H1 (cell line): ENCODE results near the gene RPS27. TPM values are rescaled to one million over a fixed set of nuclear protein-coding genes. Genes with fewer than 3 reads are reported as not detected.

Experiments used
- CTCF ChIA-PET: fragments of 300-600 bp; sonication (Branson Sonifier 250); formaldehyde crosslinking; loops from one replicate; lab custom pipeline; 2021; ENCODE audit not compliant: partially characterized antibody; lab: Charles Lee
- POLR2A ChIA-PET: fragments of 300-600 bp; sonication (Branson Sonifier 250); formaldehyde crosslinking; loops from one replicate; lab custom pipeline; 2021; ENCODE audit warnings: inconsistent platforms; ENCODE audit not compliant: partially characterized antibody; lab: Charles Lee
- DNase-seq, 2 experiments: peaks; one replicate each; pipeline versions ENCODE4 v3.0.0 to v3.0.0-alpha.2; 2010 to 2022; ENCODE audit warnings: low spot score in 2 of 2, low read depth in 1 of 2, mixed read lengths in 1 of 2
- FAIRE-seq: peaks from 2 replicates; lab custom pipeline; 2011; peaks lifted over from hg19 to GRCh38; lab: Jason Lieb, UNC
- H2AFZ ChIP-seq: 2 replicates; pipeline ENCODE4 v1.8.1; 2012; ENCODE audit warnings: low read length, inconsistent platforms
- H2AK5ac ChIP-seq: 2 replicates; pipeline ENCODE4 v1.6.1; 2013; ENCODE audit warnings: low read depth, low read length
- H2BK120ac ChIP-seq: replicated peaks from 2 replicates; pipeline ENCODE3; 2013; ENCODE audit warnings: low read depth, low read length, inconsistent platforms
- H2BK12ac ChIP-seq: 2 replicates; pipeline ENCODE4 v1.6.1; 2013; ENCODE audit warnings: low read depth, low read length
- H2BK15ac ChIP-seq: 2 replicates; pipeline ENCODE4 v1.6.1; 2013; ENCODE audit warnings: low read length
- H2BK20ac ChIP-seq: 2 replicates; pipeline ENCODE4 v1.6.1; 2013; ENCODE audit warnings: low read length
- H2BK5ac ChIP-seq: 2 replicates; pipeline ENCODE4 v1.6.1; 2013; ENCODE audit warnings: low read depth, low read length
- H3K14ac ChIP-seq: 2 replicates; pipeline ENCODE4 v1.6.1; 2013; ENCODE audit warnings: inconsistent platforms; ENCODE audit not compliant: insufficient read length
- H3K18ac ChIP-seq: 2 replicates; pipeline ENCODE4 v1.6.1; 2013; ENCODE audit warnings: low read length; ENCODE audit errors: extremely low read depth
- H3K23ac ChIP-seq: 2 replicates; pipeline ENCODE4 v1.6.1; 2013; ENCODE audit warnings: inconsistent platforms; ENCODE audit not compliant: insufficient read length
- H3K23me2 ChIP-seq: 2 replicates; pipeline ENCODE4 v1.6.1; 2013; ENCODE audit warnings: low read depth, low read length
- H3K27ac ChIP-seq: 2 replicates; pipeline ENCODE4 v1.6.1; 2011; ENCODE audit warnings: low read depth, low read length, inconsistent platforms
- H3K27me3 ChIP-seq, 4 experiments: replicated peaks in 1 of 4; 1 replicate in 1 of 4; 2 replicates in 3 of 4; pipeline versions ENCODE4 v1.6.1 to v1.8.1; 2011 to 2013; ENCODE audit warnings: low read length in 3 of 4, mild to moderate bottlenecking in 3 of 4, inconsistent platforms in 2 of 4, mixed read lengths in 2 of 4, moderate library complexity in 1 of 4; ENCODE audit not compliant: control insufficient read depth in 3 of 4, insufficient read depth in 3 of 4; ENCODE audit errors: extremely low read depth in 1 of 4
- H3K36me3 ChIP-seq, 4 experiments: 2 replicates each; pipeline versions ENCODE4 v1.6.1 to v1.8.1; 2011 to 2013; ENCODE audit warnings: mild to moderate bottlenecking in 4 of 4, low read length in 3 of 4, moderate library complexity in 2 of 4, control low read depth in 1 of 4, inconsistent platforms in 1 of 4; ENCODE audit not compliant: insufficient read depth in 4 of 4, control insufficient read depth in 2 of 4
- H3K4ac ChIP-seq: replicated peaks from 2 replicates; pipeline ENCODE3; 2013; ENCODE audit warnings: low read length, low read depth, mixed read lengths, inconsistent platforms; ENCODE audit not compliant: insufficient read length
- H3K4me1 ChIP-seq, 4 experiments: replicated peaks in 1 of 4; 1 replicate in 1 of 4; 2 replicates in 3 of 4; pipeline versions ENCODE4 v1.6.1 to v1.8.1; 2011 to 2013; ENCODE audit warnings: low read length in 3 of 4, inconsistent platforms in 2 of 4, mixed read lengths in 1 of 4; ENCODE audit not compliant: insufficient read depth in 4 of 4, control insufficient read depth in 3 of 4
- H3K4me2 ChIP-seq, 2 experiments: 2 replicates each; pipeline versions ENCODE4 v1.6.1 to v1.8.1; 2011 to 2013; ENCODE audit warnings: low read depth in 2 of 2, low read length in 2 of 2, control low read depth in 1 of 2, inconsistent platforms in 1 of 2, mild to moderate bottlenecking in 1 of 2; ENCODE audit not compliant: insufficient read depth in 1 of 2
- H3K4me3 ChIP-seq, 4 experiments: fragments of 200-600, 300-600 bp in 1 of 4; sonication (generic), shearing (Covaris generic), sonication (Bioruptor Twin) in 1 of 4; 2 replicates each; pipeline versions ENCODE4 v1.5.1 to v1.8.1; 2011 to 2016; ENCODE audit warnings: low read length in 4 of 4, low read depth in 3 of 4, control low read depth in 2 of 4, inconsistent platforms in 2 of 4, mild to moderate bottlenecking in 2 of 4, mixed read lengths in 1 of 4, moderate library complexity in 1 of 4; ENCODE audit not compliant: insufficient read depth in 2 of 4; ENCODE audit errors: extremely low read depth in 1 of 4
- H3K56ac ChIP-seq: replicated peaks from 2 replicates; pipeline ENCODE3; 2013; ENCODE audit warnings: low read depth, mild to moderate bottlenecking, mixed read lengths, low read length, inconsistent platforms; ENCODE audit not compliant: insufficient read length
- H3K79me1 ChIP-seq: 2 replicates; pipeline ENCODE4 v1.6.1; 2013; ENCODE audit warnings: low read depth, low read length, control low read depth
- H3K79me2 ChIP-seq, 2 experiments: 2 replicates each; pipeline versions ENCODE4 v1.6.1 to v1.8.1; 2012 to 2013; ENCODE audit warnings: low read length in 2 of 2, mild to moderate bottlenecking in 2 of 2, inconsistent platforms in 1 of 2; ENCODE audit not compliant: insufficient read depth in 2 of 2, control insufficient read depth in 1 of 2
- H3K9ac ChIP-seq, 4 experiments: replicated peaks in 1 of 4; 1 replicate in 1 of 4; 2 replicates in 3 of 4; pipeline versions ENCODE4 v1.6.1 to v1.8.1; 2011 to 2013; ENCODE audit warnings: low read depth in 3 of 4, low read length in 3 of 4, control low read depth in 2 of 4, mild to moderate bottlenecking in 2 of 4, moderate library complexity in 2 of 4, inconsistent platforms in 1 of 4; ENCODE audit errors: extremely low read depth in 1 of 4
- H3K9me3 ChIP-seq, 2 experiments: 2 replicates each; pipeline versions ENCODE4 v1.6.1 to v1.8.1; 2012 to 2013; ENCODE audit warnings: mild to moderate bottlenecking in 2 of 2, moderate library complexity in 2 of 2, control low read depth in 1 of 2, inconsistent platforms in 1 of 2, low read depth in 1 of 2, low read length in 1 of 2, mixed read lengths in 1 of 2; ENCODE audit not compliant: insufficient read depth in 2 of 2
- H4K20me1 ChIP-seq, 2 experiments: replicated peaks in 1 of 2; 2 replicates each; pipeline versions ENCODE3 to v1.8.1; 2011 to 2013; ENCODE audit warnings: inconsistent platforms in 2 of 2, low read length in 2 of 2, mild to moderate bottlenecking in 1 of 2; ENCODE audit not compliant: insufficient read depth in 2 of 2, control insufficient read depth in 1 of 2
- H4K5ac ChIP-seq: 2 replicates; pipeline ENCODE4 v1.6.1; 2013; ENCODE audit warnings: low read length, low read depth, mixed read lengths, inconsistent platforms; ENCODE audit not compliant: insufficient read length
- H4K8ac ChIP-seq: 2 replicates; pipeline ENCODE4 v1.8.0; 2013; ENCODE audit warnings: mild to moderate bottlenecking, moderate library complexity, low read length, inconsistent platforms; ENCODE audit not compliant: insufficient read depth; ENCODE audit errors: extremely low read depth
- H4K91ac ChIP-seq: replicated peaks from 2 replicates; pipeline ENCODE3; 2013; ENCODE audit warnings: low read length, mixed read lengths, inconsistent platforms; ENCODE audit not compliant: insufficient read length
- ASH2L ChIP-seq: fragments of 200-600, 300-600 bp; sonication (generic); IDR thresholded peaks from one replicate; pipeline ENCODE4 v1.7.1; 2017; ENCODE audit warnings: low read length
- CREB1 ChIP-seq: IDR thresholded peaks from 2 replicates; pipeline ENCODE4 v1.6.1; 2012; ENCODE audit warnings: inconsistent platforms
- GTF2F1 ChIP-seq: IDR thresholded peaks from 2 replicates; pipeline ENCODE4 v1.6.1; 2012; ENCODE audit warnings: low read depth, low read length, improper control_type of control experiment, borderline replicate concordance
- KDM4A ChIP-seq: IDR thresholded peaks from one replicate; pipeline ENCODE4 v1.7.1; 2012; ENCODE audit warnings: low read depth, mild to moderate bottlenecking, moderate library complexity, low read length, inconsistent platforms; ENCODE audit not compliant: severe bottlenecking
- RBBP5 ChIP-seq: IDR thresholded peaks from 2 replicates; pipeline ENCODE4 v1.7.1; 2012; ENCODE audit warnings: low read depth, mild to moderate bottlenecking, inconsistent platforms, low read length, moderate library complexity, borderline replicate concordance
- RXRA ChIP-seq: IDR thresholded peaks from 2 replicates; pipeline ENCODE4 v1.6.1; 2011; ENCODE audit warnings: low read depth, mild to moderate bottlenecking, low read length, moderate library complexity; ENCODE audit not compliant: insufficient read depth
- SAP30 ChIP-seq: fragments of 300-600 bp; sonication (generic); IDR thresholded peaks from 2 replicates; pipeline ENCODE4 v1.7.1; 2012; ENCODE audit warnings: low read length, moderate library complexity, mild to moderate bottlenecking, inconsistent platforms; ENCODE audit not compliant: insufficient read depth, insufficient replicate concordance
- SIN3A ChIP-seq, 2 experiments: IDR thresholded peaks in 1 of 2; conservative IDR thresholded peaks in 1 of 2; 2 replicates each; pipeline ENCODE4 v1.6.1; 2011 to 2012; ENCODE audit warnings: low read length in 2 of 2, improper control_type of control experiment in 1 of 2, low read depth in 1 of 2, mild to moderate bottlenecking in 1 of 2
- TAF1 ChIP-seq: IDR thresholded peaks from 2 replicates; pipeline ENCODE4 v1.6.1; 2011; ENCODE audit warnings: mild to moderate bottlenecking, low read depth, low read length
- WGBS, 2 experiments: shearing (Covaris generic) in 1 of 2; methylation state at CpG; one replicate each; pipeline versions ENCODE4 v1.1.6 to v1.1.7; 2013 to 2015; ENCODE audit warnings: low lambda C conversion rate in 2 of 2, mixed read lengths in 2 of 2, inconsistent platforms in 1 of 2, low coverage in 1 of 2, missing lambda C conversion rate in 1 of 2; ENCODE audit not compliant: insufficient replicate concordance in 2 of 2, insufficient coverage in 1 of 2, insufficient read length in 1 of 2; ENCODE audit errors: extremely low coverage in 1 of 2, missing lambda C conversion rate in 1 of 2; 5-methylcytosine and 5-hydroxymethylcytosine counted together
- polyA plus RNA-seq, 7 experiments: library from polyadenylated mRNA; depleted of rRNA in 3 of 7; stranded (reverse) in 5 of 7; unstranded in 2 of 7; fragments of >200 nt in 5 of 7; fragments of 200-250 nt in 2 of 7; gene quantifications; 1 replicate in 5 of 7; 2 replicates in 1 of 7; 4 replicates in 1 of 7; pipeline versions ENCODE4 v1.2.1 to v1.2.3, GENCODE V29; 2011 to 2013; ENCODE audit warnings: missing spikeins in 2 of 7, mixed read lengths in 2 of 7
- total RNA-seq: library from RNA; stranded (reverse); fragmentation: NEBNext Ultra II Directional; extraction: Animal tissue kit (Norgen Biotek cat#: 25700); gene quantifications from 2 replicates; pipeline ENCODE4 v1.2.1, GENCODE V29; 2021
- TF ChIP-seq, protein P1 (sequence below): IDR thresholded peaks from 2 replicates; pipeline ENCODE4 v1.6.1; 2012; ENCODE audit warnings: inconsistent platforms

RPS27 gene
- total and polyA plus RNA-seq, 2 of the 8 experiments (the other 6 are each of a cell fraction or from before 2014, with no cell fraction given), result 1,810 to 3,155 TPM

DNA sequence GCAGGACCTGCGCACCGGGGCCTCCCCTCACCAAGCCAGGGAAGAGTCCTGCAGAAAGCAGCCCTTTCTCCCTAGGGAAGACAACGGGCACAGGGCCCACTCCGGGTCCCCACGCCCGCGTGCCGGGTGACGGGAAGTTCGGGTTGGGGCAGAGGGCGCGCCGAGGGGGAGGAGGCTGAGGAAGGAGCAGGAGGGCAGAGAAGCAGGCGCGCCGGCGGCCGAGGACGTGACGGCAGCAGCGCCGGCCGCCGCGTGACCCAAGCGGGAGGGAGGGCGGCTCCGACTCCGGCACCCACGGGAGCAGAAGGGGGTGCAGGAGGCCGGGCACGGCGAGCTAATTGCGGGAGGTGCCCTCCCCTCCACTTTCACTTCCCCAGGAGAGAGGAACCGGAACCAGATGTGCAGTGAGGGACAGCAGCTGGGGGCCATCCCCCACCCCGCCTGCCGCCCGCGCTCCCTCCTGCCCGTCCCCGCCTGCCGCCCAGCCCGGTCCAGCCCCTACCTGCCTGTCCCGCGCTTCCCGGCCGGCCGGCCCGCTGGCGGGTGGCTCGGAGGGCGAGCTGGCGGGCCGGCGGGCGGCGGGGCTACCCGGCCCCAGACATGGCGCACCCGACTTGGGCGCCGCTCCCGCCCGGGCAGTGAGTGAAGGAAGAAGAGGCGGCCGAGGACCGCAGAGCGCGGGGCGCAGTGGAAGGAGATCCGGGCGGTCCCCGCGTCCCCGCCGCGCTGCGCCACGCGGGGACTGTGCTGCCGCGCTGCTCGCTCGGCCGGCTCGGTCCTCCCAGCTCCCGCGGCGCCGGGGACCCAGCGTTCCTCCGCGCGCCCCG is 44.6 kb upstream of the RPS27 start:
- Histone ChIP-seq H2AK5ac (no peak overlapping the region), H3K4me1 (peaks cover 0 to 5% (median 2%) of the 10 kb centered on the region in 4 experiments; a peak in 2 of 7 replicates), H3K79me1 (no peaks in the 10 kb centered on the region), H3K4ac (no peak overlapping the region), H3K18ac (peak overlapping the region; percentile 78), H3K14ac (no peak overlapping the region), H3K36me3 (peaks cover 4 to 24% (median 17%) of the 10 kb centered on the region in 4 experiments; a peak in 6 of 8 replicates), H2BK5ac (peak overlapping the region; percentile 4; the same call in 1 of the 2 replicates), H3K27me3 (no peaks in the 10 kb centered on the region), H4K5ac (peak overlapping the region; percentile 31), H3K79me2 (peaks cover 0 to 18% of the 10 kb centered on the region in 2 experiments; a peak in 2 of 4 replicates), H2AFZ (no peak overlapping the region; the same call in 1 of the 2 replicates), H4K8ac (peak overlapping the region; percentile 60), H3K27ac (peak overlapping the region; percentile 55; the same call in 1 of the 2 replicates), H3K56ac (no peak overlapping the region), H3K4me3 (peak overlapping the region; percentile 79 to 87 (median 80)), H2BK120ac (no peak overlapping the region), H2BK20ac (no peak overlapping the region), H3K4me2 (peak overlapping the region; percentile 69 to 89), H3K9me3 (no peaks in the 10 kb centered on the region), H3K9ac (peak overlapping the region; percentile 53 to 98 (median 72)), H3K23me2 (peaks cover 6% of the 10 kb centered on the region; the same call in 1 of the 2 replicates), H4K20me1 (peaks cover 2 to 3% of the 10 kb centered on the region in 2 experiments), H2BK15ac (no peak overlapping the region), H4K91ac (peak overlapping the region; percentile 39), H2BK12ac (no peak overlapping the region), H3K23ac (no peak overlapping the region)
- DNase-seq (peak in 1 of 2 experiments; percentile 77), FAIRE-seq (no peak)
- POLR2A ChIA-PET, result interaction anchor here (0.9 to 11.4 kb wide), 19 partner anchors 8 to 149 kb away, joined by 3 to 75 read pairs (median 9); partner anchors contain the start of genes CREB3L4, CRTC2, GATAD2B and JTB
- CTCF ChIA-PET, result interaction anchor here (0.8 to 4.2 kb wide), 20 partner anchors 8 to 186 kb away, joined by 3 to 31 read pairs (median 4); partner anchors contain the start of genes CREB3L4, CRTC2 and RAB13
- 2% methylated on average over 33 of the region's 95 CpGs; no CpG with 5 or more reads in 1 of the 2 experiments for WGBS, 2 experiments
- TF ChIP-seq GTF2F1 (no peak), ASH2L (no peak), TAF1 (no peak; the same call in 1 of the 2 replicates), KDM4A (peak; percentile 79), CREB1 (peak; percentile 52; the same call in 1 of the 2 replicates), SIN3A (conservative IDR thresholded peaks at IDR 0.05 in 1 of 2, IDR thresholded peaks at IDR 0.05 in 1 of 2; ENCODE audit: low read depth in 1 of 2, low read length in 2 of 2) (peak in 1 of 2 experiments; percentile 15; a peak in 2 of 4 replicates), RBBP5 (peak; percentile 56; the same call in 1 of the 2 replicates), SAP30 (peak; percentile 5), RXRA (no peak)
- TF ChIP-seq, protein P1, sequence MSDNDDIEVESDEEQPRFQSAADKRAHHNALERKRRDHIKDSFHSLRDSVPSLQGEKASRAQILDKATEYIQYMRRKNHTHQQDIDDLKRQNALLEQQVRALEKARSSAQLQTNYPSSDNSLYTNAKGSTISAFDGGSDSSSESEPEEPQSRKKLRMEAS, result peak; percentile 45; the same call in 1 of the 2 replicates
